Uterine smooth muscle cell (primary cell): ENCODE results near the gene DXO. TPM values are rescaled to one million over a fixed set of nuclear protein-coding genes. Genes with fewer than 3 reads are reported as not detected.

ENCODE experiments used
- total RNA-seq: library from RNA; depleted of rRNA; stranded (reverse); fragments of >200 nt; gene quantifications from 2 replicates; pipeline ENCODE4 v1.2.3, GENCODE V29; 2014

DXO gene
- total RNA-seq: 14.1 and 17.1 TPM in 2 replicates

DNA sequence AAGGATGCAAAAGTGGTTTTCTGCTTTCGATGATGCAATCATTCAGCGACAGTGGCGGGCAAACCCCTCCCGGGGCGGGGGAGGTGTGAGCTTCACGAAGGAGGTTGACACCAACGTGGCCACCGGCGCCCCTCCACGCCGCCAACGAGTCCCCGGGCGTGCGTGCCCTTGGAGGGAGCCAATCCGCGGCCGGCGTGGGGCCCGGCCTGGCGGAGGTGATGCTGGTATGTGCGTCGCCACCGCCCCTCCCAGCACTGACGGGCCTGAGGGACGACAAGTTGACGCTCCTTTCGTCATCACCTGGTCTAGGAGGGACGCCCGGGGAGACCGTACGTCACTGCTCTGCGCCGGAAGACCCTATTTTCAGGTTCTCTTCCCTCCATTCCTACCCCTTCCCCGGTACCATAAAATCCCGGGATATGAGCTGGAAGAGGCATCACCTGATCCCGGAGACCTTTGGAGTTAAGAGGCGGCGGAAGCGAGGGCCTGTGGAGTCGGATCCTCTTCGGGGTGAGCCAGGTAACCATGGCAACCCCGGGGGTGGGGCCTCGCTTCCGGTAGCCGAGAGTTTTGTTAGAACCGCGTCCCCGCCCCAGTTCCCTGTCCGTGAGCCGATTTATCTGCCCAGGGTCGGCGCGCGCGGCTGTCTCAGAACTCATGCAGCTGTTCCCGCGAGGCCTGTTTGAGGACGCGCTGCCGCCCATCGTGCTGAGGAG, at the start of gene DXO:
Gene DXO (minus strand): TSS at position 146 of the 716 bp plus-strand sequence. CDS start 463 bp downstream, outside the sequence.

DNA sequence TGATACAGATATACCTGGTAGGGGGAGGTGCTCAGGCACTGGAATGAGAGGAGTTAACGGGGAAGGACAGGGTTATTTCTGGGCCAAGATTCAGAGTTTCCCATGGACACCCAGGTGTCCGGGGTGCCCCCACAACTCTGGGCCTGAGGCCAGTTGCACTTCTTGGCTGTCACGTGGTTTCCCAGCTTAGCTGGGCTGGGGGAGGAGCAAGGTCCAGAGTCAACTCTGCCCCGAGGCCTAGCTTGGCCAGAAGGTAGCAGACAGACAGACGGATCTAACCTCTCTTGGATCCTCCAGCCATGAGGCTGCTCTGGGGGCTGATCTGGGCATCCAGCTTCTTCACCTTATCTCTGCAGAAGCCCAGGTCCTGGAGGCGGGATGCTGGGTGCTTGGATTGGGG, 42.6 kb upstream of the DXO start, which contains the start of gene C4B:
Gene C4B (plus strand): TSS at position 249 of the 400 bp plus-strand sequence. CDS start 51 bp downstream, at position 300.

DNA sequence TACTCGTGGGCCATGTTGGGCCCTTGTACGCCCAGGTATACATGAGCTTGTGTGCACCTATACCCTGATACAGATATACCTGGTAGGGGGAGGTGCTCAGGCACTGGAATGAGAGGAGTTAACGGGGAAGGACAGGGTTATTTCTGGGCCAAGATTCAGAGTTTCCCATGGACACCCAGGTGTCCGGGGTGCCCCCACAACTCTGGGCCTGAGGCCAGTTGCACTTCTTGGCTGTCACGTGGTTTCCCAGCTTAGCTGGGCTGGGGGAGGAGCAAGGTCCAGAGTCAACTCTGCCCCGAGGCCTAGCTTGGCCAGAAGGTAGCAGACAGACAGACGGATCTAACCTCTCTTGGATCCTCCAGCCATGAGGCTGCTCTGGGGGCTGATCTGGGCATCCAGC, 9.8 kb upstream of the DXO start, which contains the start of gene C4A:
Gene C4A (plus strand): TSS at position 314 of the 400 bp plus-strand sequence. CDS start 51 bp downstream, at position 365.

DNA sequence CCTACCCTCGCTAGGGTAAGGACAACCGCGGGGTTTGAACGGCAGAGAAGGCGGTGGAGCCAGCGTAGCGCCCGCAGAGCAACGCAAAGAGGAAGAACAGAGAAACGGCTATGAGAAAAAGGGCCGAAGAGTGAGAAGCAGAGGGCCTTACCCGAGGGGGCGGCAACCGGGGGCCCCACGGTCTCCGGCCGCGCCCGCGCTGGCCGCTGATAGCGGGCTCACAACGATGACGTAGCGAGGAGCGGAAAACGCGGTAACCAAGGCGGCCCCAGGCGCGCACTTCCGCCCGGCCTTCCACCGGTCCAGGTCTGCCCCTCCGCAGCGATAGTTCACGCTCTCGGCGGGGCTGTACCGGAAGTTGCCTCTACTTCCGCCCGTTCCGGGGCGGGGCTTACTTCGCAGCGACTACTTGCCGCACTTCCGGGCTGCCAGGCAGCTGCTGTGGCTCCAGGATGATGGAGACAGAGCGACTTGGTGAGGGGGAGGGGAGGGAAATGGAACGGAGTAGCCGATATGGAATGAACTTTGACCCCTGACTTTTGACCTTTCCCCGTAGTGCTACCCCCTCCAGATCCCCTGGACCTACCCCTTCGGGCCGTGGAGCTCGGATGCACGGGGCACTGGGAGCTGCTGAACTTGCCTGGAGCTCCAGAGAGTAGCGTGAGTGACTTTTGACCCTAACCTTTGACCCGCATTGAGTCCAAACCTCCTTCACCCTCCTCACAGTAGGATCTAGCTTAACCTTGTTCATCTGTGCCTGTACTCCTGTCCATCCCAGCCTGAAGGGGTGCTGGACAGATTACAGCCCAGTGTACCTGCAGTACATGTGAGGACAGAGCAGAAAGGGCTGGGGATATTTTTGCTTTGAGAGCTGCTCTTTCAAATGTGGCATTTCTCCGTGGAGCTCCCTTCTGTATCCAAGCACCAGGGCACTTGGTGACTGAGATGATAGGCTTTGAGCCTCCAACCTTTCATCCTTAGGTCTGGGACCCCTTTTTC, 12.9 kb downstream of the DXO start, which contains the start of the genes NELFE and SKIC2:
Gene NELFE (minus strand): TSS at position 231 of the 999 bp plus-strand sequence. CDS start 525 bp downstream, outside the sequence.
Gene SKIC2 (plus strand): TSS at position 435 of the 999 bp plus-strand sequence. CDS start 18 bp downstream, at position 453.

DNA sequence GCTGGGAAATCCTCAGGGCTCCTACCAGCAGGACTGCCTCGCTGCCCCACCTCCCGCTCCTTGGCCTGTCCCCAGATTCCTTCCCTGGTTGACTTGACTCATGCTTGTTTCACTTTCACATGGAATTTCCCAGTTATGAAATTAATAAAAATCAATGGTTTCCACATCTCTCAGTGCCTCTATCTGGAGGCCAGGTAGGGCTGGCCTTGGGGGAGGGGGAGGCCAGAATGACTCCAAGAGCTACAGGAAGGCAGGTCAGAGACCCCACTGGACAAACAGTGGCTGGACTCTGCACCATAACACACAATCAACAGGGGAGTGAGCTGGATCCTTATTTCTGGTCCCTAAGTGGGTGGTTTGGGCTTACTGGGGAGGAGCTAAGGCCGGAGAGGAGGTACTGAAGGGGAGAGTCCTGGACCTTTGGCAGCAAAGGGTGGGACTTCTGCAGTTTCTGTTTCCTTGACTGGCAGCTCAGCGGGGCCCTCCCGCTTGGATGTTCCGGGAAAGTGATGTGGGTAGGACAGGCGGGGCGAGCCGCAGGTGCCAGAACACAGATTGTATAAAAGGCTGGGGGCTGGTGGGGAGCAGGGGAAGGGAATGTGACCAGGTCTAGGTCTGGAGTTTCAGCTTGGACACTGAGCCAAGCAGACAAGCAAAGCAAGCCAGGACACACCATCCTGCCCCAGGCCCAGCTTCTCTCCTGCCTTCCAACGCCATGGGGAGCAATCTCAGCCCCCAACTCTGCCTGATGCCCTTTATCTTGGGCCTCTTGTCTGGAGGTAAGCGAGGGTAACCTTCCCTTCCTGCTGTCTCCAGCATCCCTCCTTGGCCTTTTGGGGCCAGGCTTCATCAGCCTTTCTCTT, 26.2 kb downstream of the DXO start, which contains the start of gene CFB:
Gene CFB (plus strand): TSS at position 589 of the 863 bp plus-strand sequence. CDS start 127 bp downstream, at position 716.

DNA sequence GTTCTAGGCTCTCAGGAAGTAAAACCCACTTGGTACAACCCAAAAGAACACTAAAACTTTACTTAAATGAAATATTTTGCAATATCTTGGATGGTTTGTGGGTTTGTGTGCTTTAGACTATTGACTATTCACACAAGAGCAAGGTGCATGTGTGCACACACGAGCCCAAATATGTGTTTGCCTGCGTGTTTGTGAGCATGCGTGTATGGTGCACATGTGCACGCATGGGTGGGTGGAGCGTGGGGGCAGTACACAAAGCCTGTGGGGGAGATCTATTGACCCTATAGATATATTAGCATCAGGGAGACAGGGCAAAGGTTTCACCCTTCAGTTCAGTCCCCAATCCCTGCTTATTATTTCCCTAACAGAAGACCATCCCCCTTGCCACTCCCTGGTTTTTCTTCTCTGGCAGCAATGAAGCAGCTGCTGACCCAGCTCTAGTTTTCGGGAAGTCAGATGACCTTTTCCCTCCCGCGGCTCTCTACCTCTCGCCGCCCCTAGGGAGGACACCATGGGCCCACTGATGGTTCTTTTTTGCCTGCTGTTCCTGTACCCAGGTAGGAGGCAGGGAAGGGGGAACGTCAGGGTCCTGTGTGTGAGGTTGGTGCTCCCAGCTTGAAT, 44.6 kb downstream of the DXO start, which contains the start of gene C2:
Gene C2 (plus strand): TSS at position 476 of the 621 bp plus-strand sequence. CDS start 36 bp downstream, at position 512.

Other genes starting within 250 kb of the DXO start
- gene MPIG6B, start 248.8 kb downstream of the DXO start, total RNA-seq: not detected in 2 replicates
- 39.3 and 81.0 TPM in 2 replicates for gene DDAH2, start 242.8 kb downstream of the DXO start, total RNA-seq
- gene CLIC1, start 235.6 kb downstream of the DXO start, total RNA-seq: 791 and 1,362 TPM in 2 replicates
- 13.0 and 21.6 TPM in 2 replicates for gene MSH5, start 232.1 kb downstream of the DXO start, total RNA-seq
- gene SAPCD1, start 209.5 kb downstream of the DXO start, total RNA-seq: 1.00 and 1.2 TPM in 2 replicates
- gene VWA7, start 194.8 kb downstream of the DXO start, total RNA-seq: 0.11 and 0.25 TPM in 2 replicates
- gene VARS1, start 176.4 kb downstream of the DXO start, total RNA-seq: 68.7 and 88.5 TPM in 2 replicates
- gene LSM2, start 165.2 kb downstream of the DXO start, total RNA-seq: 34.9 and 48.9 TPM in 2 replicates
- gene HSPA1L, start 156.9 kb downstream of the DXO start, total RNA-seq: 0.89 and 1.7 TPM in 2 replicates
- gene HSPA1A, start 156.6 kb downstream of the DXO start, total RNA-seq: 60.4 and 107 TPM in 2 replicates
- 94.5 and 181 TPM in 2 replicates for gene HSPA1B, start 144.4 kb downstream of the DXO start, total RNA-seq
- 72.7 and 128 TPM in 2 replicates for gene NEU1, start 109.3 kb downstream of the DXO start, total RNA-seq
- 0.25 TPM in 1 of 2 replicates, not detected in the other for gene SLC44A4, start 93.1 kb downstream of the DXO start, total RNA-seq
- gene EHMT2, start 74.4 kb downstream of the DXO start, total RNA-seq: 74.0 and 94.5 TPM in 2 replicates
- 4.9 and 8.1 TPM in 2 replicates for gene ZBTB12, start 70.1 kb downstream of the DXO start, total RNA-seq
- 0.77 and 2.0 TPM in 2 replicates for gene C2, start 44.4 kb downstream of the DXO start, total RNA-seq
- 2.3 and 5.6 TPM in 2 replicates for gene CFB, start 26.0 kb downstream of the DXO start, total RNA-seq
- 121 and 171 TPM in 2 replicates for gene NELFE, start 13.2 kb downstream of the DXO start, total RNA-seq
- 50.1 and 53.1 TPM in 2 replicates for gene SKIC2, start 13.0 kb downstream of the DXO start, total RNA-seq
- gene C4A, start 9.9 kb upstream of the DXO start, total RNA-seq: 2.3 and 13.4 TPM in 2 replicates
- 2.0 and 6.0 TPM in 2 replicates for gene C4B, start 42.7 kb upstream of the DXO start, total RNA-seq
- not detected in 2 replicates for gene CYP21A2, start 66.3 kb upstream of the DXO start, total RNA-seq
- 5.9 and 6.7 TPM in 2 replicates for gene TNXB, start 137.2 kb upstream of the DXO start, total RNA-seq
- 12.1 and 17.9 TPM in 2 replicates for gene ATF6B, start 156.1 kb upstream of the DXO start, total RNA-seq
- gene FKBPL, start 158.2 kb upstream of the DXO start, total RNA-seq: 5.2 and 7.9 TPM in 2 replicates
- 0.11 and 0.12 TPM in 2 replicates for gene PRRT1, start 179.8 kb upstream of the DXO start, total RNA-seq
- gene PPT2, start 182.0 kb upstream of the DXO start, total RNA-seq: 9.5 and 14.6 TPM in 2 replicates
- gene EGFL8, start 192.5 kb upstream of the DXO start, total RNA-seq: 0.66 and 1.00 TPM in 2 replicates
- 12.4 and 15.7 TPM in 2 replicates for gene AGPAT1, start 203.9 kb upstream of the DXO start, total RNA-seq
- gene RNF5, start 206.3 kb upstream of the DXO start, total RNA-seq: 29.0 and 30.9 TPM in 2 replicates
- gene AGER, start 212.1 kb upstream of the DXO start, total RNA-seq: 0.12 and 0.44 TPM in 2 replicates
- 41.6 and 42.6 TPM in 2 replicates for gene PBX2, start 218.1 kb upstream of the DXO start, total RNA-seq
- gene GPSM3, start 220.5 kb upstream of the DXO start, total RNA-seq: 0.44 and 0.87 TPM in 2 replicates